GM18907 (cell line): ENCODE measurements around the gene PLCB1.

Experiments
- ATAC-seq: cut with Tn5 transposase; IDR thresholded peaks from one replicate; pipeline ENCODE4 v1.9.1; 2021; ENCODE audit warnings: mild to moderate bottlenecking, moderate library complexity; ENCODE audit not compliant: unreplicated experiment

Gene PLCB1

GRCh38 chr20:8744228-8744844 is 612.3 kb downstream of the PLCB1 start:
- ATAC-seq: no peak

GRCh38 chr20:8749101-8749500 is 617.0 kb downstream of the PLCB1 start:
- ATAC-seq: no peak

- no peak for ATAC-seq
These were observed 617.9 kb downstream of the PLCB1 start for GRCh38 chr20:8749986-8750385.

- no peak for ATAC-seq
These were observed 623.5 kb downstream of the PLCB1 start for GRCh38 chr20:8755340-8756118.

- no peak for ATAC-seq
These were observed 624.3 kb downstream of the PLCB1 start for GRCh38 chr20:8756410-8756809.

- no peak for ATAC-seq
These were observed 625.1 kb downstream of the PLCB1 start for GRCh38 chr20:8757146-8757545.

- ATAC-seq: no peak
These were observed 632.4 kb downstream of the PLCB1 start for GRCh38 chr20:8764344-8764962.

GRCh38 chr20:8766868-8767390 is 634.9 kb downstream of the PLCB1 start:
- ATAC-seq: no peak

- ATAC-seq: no peak
These were observed 642.3 kb downstream of the PLCB1 start for GRCh38 chr20:8774412-8774811.

GRCh38 chr20:8777911-8778310 is 645.8 kb downstream of the PLCB1 start:
- ATAC-seq: no peak

GRCh38 chr20:8778387-8778786 is 646.3 kb downstream of the PLCB1 start:
- no peak for ATAC-seq

GRCh38 chr20:8780915-8781314 is 648.8 kb downstream of the PLCB1 start:
- no peak for ATAC-seq

- ATAC-seq: no peak
These were observed 650.7 kb downstream of the PLCB1 start for GRCh38 chr20:8782804-8783203.

GRCh38 chr20:8783734-8784133 is 651.7 kb downstream of the PLCB1 start:
- ATAC-seq: no peak

- ATAC-seq: no peak
These were observed 654.3 kb downstream of the PLCB1 start for GRCh38 chr20:8786383-8786782.

- no peak for ATAC-seq
These were observed 655.0 kb downstream of the PLCB1 start for GRCh38 chr20:8787090-8787489.

- ATAC-seq: no peak
These were observed 656.2 kb downstream of the PLCB1 start for GRCh38 chr20:8788275-8788674.

GRCh38 chr20:8788831-8789230 is 656.8 kb downstream of the PLCB1 start:
- ATAC-seq: no peak

GRCh38 chr20:8790442-8791074 is 658.5 kb downstream of the PLCB1 start:
- peak; percentile 85 for ATAC-seq

- no peak for ATAC-seq
These were observed 663.3 kb downstream of the PLCB1 start for GRCh38 chr20:8795404-8795803.

GRCh38 chr20:8796088-8796660 is 664.1 kb downstream of the PLCB1 start:
- no peak for ATAC-seq
